ENCODE measurements around the gene TMEM184C.

GRCh38 chr4:147590249-147590920 is 26.8 kb upstream of the TMEM184C start:
- TF ChIP-seq CTCF (conservative IDR thresholded peaks at IDR 0.05; ENCODE audit: low read length), result peak; percentile 92
- no peak for TF ChIP-seq EZH2phosphoT487 (IDR thresholded peaks at IDR 0.05; ENCODE audit: borderline replicate concordance)

All from Loucy (cell line).